H54 (cell line): ENCODE data around the gene GRK7.

Experiments used
- DNase-seq: peaks from one replicate; pipeline ENCODE4 v3.0.0; 2011; ENCODE audit warnings: low spot score, mixed read lengths; ENCODE audit not compliant: insufficient read length
- FAIRE-seq: peaks from 3 replicates; lab custom pipeline; 2011; peaks lifted over from hg19 to GRCh38; lab: Jason Lieb, UNC
- POLR2A ChIP-seq: IDR thresholded peaks from 2 replicates; pipeline ENCODE4 v1.6.1; 2011; ENCODE audit warnings: low read depth, mild to moderate bottlenecking, low read length

GRK7 gene, protein sequence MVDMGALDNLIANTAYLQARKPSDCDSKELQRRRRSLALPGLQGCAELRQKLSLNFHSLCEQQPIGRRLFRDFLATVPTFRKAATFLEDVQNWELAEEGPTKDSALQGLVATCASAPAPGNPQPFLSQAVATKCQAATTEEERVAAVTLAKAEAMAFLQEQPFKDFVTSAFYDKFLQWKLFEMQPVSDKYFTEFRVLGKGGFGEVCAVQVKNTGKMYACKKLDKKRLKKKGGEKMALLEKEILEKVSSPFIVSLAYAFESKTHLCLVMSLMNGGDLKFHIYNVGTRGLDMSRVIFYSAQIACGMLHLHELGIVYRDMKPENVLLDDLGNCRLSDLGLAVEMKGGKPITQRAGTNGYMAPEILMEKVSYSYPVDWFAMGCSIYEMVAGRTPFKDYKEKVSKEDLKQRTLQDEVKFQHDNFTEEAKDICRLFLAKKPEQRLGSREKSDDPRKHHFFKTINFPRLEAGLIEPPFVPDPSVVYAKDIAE (N-terminal part only)

DNA sequence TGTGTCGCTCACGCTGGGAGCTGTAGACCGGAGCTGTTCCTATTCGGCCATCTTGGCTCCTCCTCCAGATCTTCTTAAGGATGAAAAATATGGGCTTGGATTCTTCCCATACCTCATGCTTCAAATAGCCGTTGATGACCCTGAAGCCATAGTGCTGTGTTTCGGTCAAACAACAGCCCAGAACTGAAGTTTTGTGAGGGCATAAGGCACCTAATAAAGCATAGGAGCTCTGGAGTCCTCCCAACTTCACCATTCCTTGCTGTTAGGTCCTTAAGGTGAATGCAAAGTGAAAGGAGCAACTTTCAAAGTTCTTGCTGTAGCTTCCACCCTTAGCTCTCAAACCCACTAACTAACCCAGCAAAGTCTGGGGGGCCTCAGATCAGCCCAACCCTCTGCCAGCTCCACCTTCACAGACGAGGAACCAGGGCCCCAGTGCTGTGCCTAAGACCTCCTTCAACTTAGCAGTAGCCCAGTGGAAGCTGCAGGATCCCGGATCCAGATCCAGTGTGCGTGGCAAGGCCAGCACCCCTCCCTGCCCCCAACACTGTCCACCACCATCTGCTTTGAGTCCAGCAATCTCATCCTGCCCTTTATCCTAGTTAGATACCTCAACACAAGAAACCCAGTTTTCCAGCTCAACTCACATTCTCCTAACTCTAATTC, at the start of gene GRK7:
Gene GRK7 (plus strand): TSS at position 321 of the 663 bp plus-strand sequence. CDS start 14,877 bp downstream, outside the sequence.
- no peak for DNase-seq
- FAIRE-seq, result no peak

GRCh38 chr3:141714671-141715070, 48.5 kb upstream of the GRK7 start:
- DNase-seq (no peak), FAIRE-seq (no peak)
- no peak for TF ChIP-seq POLR2A

More for the DNA sequence above, at the start of gene GRK7:
- no peak for TF ChIP-seq POLR2A

DNA sequence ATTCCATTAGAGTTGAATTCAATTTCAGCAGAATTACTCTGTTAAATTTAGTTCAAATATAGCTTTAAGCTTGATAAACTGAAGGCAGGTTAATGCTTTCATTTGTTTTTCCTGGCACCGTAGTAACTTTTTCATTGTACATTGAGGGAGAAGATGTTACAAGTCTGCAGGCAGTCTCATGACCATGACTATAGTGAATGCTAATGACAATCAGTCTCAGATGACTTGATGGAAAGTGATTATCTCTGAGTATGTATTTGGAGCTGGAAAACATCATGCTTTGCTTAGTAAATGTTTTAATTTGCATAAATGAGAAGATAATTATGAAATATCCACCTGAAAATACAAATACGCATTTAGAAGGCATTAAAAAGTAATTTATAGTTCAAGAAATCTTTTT, 41.1 kb upstream of the GRK7 start:
- TF ChIP-seq POLR2A, result no peak
- DNase-seq (no peak), FAIRE-seq (no peak)

DNA sequence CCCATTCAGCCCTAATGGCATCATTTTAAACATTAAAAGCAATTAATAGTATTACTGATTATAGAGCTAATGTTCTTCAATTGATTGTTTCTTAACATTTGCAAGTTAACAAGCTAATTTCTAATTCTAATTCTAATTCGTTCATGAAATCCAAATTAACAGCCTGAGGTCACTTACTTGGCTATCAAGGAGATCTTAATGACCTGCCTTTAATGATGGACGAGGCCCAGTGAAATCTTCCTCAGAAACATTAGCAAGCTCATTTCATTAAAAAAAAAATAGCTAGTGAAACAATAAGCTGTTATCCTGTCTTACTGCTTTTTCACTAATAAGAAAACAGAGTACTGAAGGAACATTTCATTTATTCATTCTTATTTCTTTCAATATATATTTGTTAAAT, 40.6 kb upstream of the GRK7 start:
- DNase-seq, result no peak
- no peak for FAIRE-seq
- TF ChIP-seq POLR2A, result no peak

- DNase-seq (no peak), FAIRE-seq (no peak)
- TF ChIP-seq POLR2A, result no peak
Observed at GRCh38 chr3:141723255-141723654, 40.0 kb upstream of the GRK7 start.

DNA sequence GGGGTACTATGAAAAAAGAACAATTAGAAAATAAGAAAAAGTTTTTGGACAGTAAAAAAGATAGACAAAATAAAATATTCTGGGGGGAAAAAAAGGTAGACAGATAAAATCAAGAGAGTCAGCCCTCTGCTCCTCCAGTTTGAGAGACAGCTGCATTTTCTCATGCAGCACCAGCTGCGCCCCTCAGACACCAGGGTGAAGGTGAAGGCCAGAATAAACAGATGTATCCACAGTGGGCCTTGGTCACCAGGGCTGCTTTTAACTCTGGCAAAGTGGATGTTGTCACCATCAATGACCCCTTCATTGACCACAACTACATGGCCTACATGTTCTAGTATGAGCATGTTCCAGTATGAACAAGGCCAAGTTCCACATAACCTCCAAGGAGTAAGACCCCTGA, 39.0 kb upstream of the GRK7 start:
- no peak for DNase-seq
- FAIRE-seq, result no peak
- no peak for TF ChIP-seq POLR2A

DNA sequence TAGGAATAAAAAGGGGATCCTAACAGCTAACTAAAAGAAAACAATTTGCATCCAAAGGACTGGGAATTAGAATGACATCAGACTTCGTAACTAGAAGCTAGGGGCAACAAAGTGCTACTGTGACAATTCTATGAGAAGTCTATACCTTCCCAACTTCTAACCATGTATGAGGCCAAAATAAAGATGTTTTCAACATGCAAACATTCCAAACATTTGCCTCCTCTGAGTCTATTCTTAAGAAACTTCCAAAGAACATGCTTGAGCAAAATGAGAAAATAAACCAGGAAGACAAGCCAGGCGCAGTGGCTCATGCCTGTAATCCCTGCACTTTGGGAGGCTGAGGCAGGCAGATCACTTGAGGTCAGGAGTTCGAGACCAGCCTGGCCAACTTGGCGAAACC, 38.2 kb upstream of the GRK7 start:
- FAIRE-seq, result no peak
- no peak for TF ChIP-seq POLR2A
- DNase-seq, result no peak

DNA sequence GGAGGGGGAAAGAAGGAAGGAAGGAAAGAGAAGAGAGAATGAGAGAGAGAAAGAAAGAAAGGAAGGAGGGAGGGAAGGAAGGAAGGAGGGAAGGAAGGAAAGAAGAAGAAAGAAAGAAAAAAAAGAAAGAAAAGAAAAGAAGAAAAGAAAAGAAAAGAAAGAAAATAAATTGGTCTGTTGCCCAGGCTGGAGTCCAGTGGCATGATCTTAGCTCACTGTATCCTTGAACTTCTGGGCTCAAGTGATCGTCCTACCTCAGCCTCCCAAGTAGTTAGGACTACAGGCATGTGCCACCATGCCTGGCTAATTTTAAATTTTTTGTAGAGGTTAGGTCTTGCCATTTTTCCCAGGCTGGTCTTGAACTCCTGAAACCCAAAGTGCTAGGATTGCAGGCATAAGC, 36.7 kb upstream of the GRK7 start:
- FAIRE-seq, result no peak

GRCh38 chr3:141728355-141728892, 34.8 kb upstream of the GRK7 start:
- FAIRE-seq, result no peak
- TF ChIP-seq POLR2A, result no peak
- no peak for DNase-seq

More for the DNA sequence above, 36.7 kb upstream of the GRK7 start:
- TF ChIP-seq POLR2A, result no peak
- DNase-seq, result no peak

- no peak for FAIRE-seq
- TF ChIP-seq POLR2A, result no peak
Observed at GRCh38 chr3:141729240-141729639, 34.0 kb upstream of the GRK7 start.

GRCh38 chr3:141735176-141735575, 28.0 kb upstream of the GRK7 start:
- no peak for TF ChIP-seq POLR2A
- no peak for FAIRE-seq
- no peak for DNase-seq

More at GRCh38 chr3:141729240-141729639, 34.0 kb upstream of the GRK7 start:
- DNase-seq, result no peak

DNA sequence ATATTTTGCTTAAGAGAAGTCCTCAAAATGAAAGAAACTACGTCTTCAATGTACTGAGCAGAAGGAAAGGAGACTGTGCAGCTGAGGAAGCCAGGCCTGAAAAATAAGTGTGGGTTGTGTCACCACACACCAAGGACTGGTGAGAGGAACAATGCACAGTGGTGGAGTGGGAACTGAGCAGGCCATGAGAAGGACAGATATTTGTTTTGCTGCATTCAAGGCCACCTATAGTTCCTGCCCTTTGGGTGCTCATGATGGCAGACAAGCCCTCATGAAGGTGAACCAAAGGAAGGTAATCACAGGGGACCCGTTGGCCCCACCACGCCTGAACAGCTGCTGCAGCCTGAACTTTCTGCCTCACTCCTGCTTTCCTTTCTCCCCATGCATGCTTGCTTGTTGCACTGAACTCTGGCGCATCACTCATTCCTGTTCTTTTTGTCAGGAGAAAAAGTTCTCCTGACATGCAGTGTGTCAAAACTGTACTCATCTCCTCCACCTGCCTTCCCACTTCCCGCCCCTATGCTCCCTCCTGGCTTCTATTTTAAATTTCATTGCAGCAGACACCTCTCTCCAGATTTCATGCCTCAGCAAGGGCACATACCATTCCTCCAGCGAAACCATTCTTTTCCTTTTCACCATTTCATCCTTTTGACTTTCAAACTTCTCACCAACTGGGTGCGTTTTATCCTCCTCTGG, 27.3 kb upstream of the GRK7 start:
- DNase-seq (no peak), FAIRE-seq (no peak)
- TF ChIP-seq POLR2A, result no peak

GRCh38 chr3:141737093-141737492, 26.1 kb upstream of the GRK7 start:
- FAIRE-seq, result no peak
- no peak for DNase-seq
- TF ChIP-seq POLR2A, result no peak

DNA sequence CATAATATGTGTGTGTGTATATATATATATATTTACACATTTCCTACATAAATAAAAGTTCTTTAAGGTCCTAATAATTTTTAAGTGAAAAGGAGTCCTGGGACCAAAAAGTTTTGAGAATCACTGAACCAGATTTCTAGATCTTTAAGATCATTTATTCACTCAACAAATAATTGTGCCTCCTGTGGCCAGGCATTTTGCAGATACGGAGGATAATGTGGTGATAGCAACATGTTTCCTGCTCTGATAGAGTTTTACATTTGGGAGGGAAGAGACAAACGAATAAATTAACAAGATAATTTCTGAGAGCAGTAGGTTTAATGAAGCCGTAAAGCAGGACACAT, 25.6 kb upstream of the GRK7 start:
- no peak for TF ChIP-seq POLR2A
- no peak for DNase-seq
- FAIRE-seq, result no peak
